ENCODE measurements around the gene TARS2.

TARS2 gene

GRCh38 chr1:150536836-150537731 lies 49.9 kb downstream of the TARS2 start:
- no peak for DNase-seq (ENCODE audit: low read depth in 2 of 2, low spot score in 1 of 2)

GRCh38 chr1:150537732-150538684 lies 50.8 kb downstream of the TARS2 start:
- DNase-seq (ENCODE audit: low read depth in 2 of 2, low spot score in 1 of 2) = no peak

GRCh38 chr1:150543500-150544143 lies 56.4 kb downstream of the TARS2 start:
- no peak for DNase-seq (ENCODE audit: low read depth in 2 of 2, low spot score in 1 of 2)

- no peak for DNase-seq (ENCODE audit: low read depth in 2 of 2, low spot score in 1 of 2)
Observed at GRCh38 chr1:150544204-150544603, 57.0 kb downstream of the TARS2 start.

- no peak for DNase-seq (ENCODE audit: low read depth in 2 of 2, low spot score in 1 of 2)
Observed at GRCh38 chr1:150545486-150546032, 58.3 kb downstream of the TARS2 start.

GRCh38 chr1:150546294-150546937 lies 59.2 kb downstream of the TARS2 start:
- no peak for DNase-seq (ENCODE audit: low read depth in 2 of 2, low spot score in 1 of 2)

GRCh38 chr1:150548324-150548631 lies 61.1 kb downstream of the TARS2 start:
- DNase-seq (ENCODE audit: low read depth in 2 of 2, low spot score in 1 of 2) = no peak

GRCh38 chr1:150548632-150549495 lies 61.6 kb downstream of the TARS2 start, which contains the start of gene ADAMTSL4:
Gene ADAMTSL4 (plus strand): TSS chr1:150549408. CDS start chr1:150552289, 2,881 bp downstream.
- no peak for DNase-seq (ENCODE audit: low read depth in 2 of 2, low spot score in 1 of 2)

GRCh38 chr1:150549496-150550221 lies 62.4 kb downstream of the TARS2 start:
- no peak for DNase-seq (ENCODE audit: low read depth in 2 of 2, low spot score in 1 of 2)

- DNase-seq (ENCODE audit: low read depth in 2 of 2, low spot score in 1 of 2) = no peak
Observed at GRCh38 chr1:150550222-150551050, 63.2 kb downstream of the TARS2 start.

- no peak for DNase-seq (ENCODE audit: low read depth in 2 of 2, low spot score in 1 of 2)
Observed at GRCh38 chr1:150551051-150551783, 64.0 kb downstream of the TARS2 start.

GRCh38 chr1:150551784-150552127 lies 64.5 kb downstream of the TARS2 start:
- DNase-seq (ENCODE audit: low read depth in 2 of 2, low spot score in 1 of 2) = no peak

GRCh38 chr1:150552128-150552910 lies 65.1 kb downstream of the TARS2 start:
- DNase-seq (ENCODE audit: low read depth in 2 of 2, low spot score in 1 of 2) = no peak

GRCh38 chr1:150552911-150553289 lies 65.7 kb downstream of the TARS2 start:
- DNase-seq (ENCODE audit: low read depth in 2 of 2, low spot score in 1 of 2) = no peak

- no peak for DNase-seq (ENCODE audit: low read depth in 2 of 2, low spot score in 1 of 2)
Observed at GRCh38 chr1:150553392-150554085, 66.3 kb downstream of the TARS2 start.

- no peak for DNase-seq (ENCODE audit: low read depth in 2 of 2, low spot score in 1 of 2)
Observed at GRCh38 chr1:150554086-150554452, 66.8 kb downstream of the TARS2 start.

Data from stimulated activated CD8-positive, alpha-beta memory T cell treated with anti-CD3 and anti-CD28 coated beads, Interleukin-4, amount 100 ng/mL, for 1 hour (primary cell).